GM12875 (cell line): Measurements from ENCODE around the gene S100A13.
A peak's percentile ranks its signal among the peaks of the same experiment; 100 is the strongest.

Experiments used
- H3K4me3 ChIP-seq: one replicate; pipeline ENCODE4 v1.5.1; 2011; ENCODE audit warnings: low read depth, low read length, control low read depth
- TF ChIP-seq, protein P1 (sequence below): IDR thresholded peaks from 2 replicates; pipeline ENCODE4 v1.5.1; 2011; ENCODE audit warnings: low read depth, mild to moderate bottlenecking, control low read depth, inconsistent platforms, low read length, moderate library complexity, borderline replicate concordance; ENCODE audit not compliant: insufficient read depth

The S100A13 gene

GRCh38 chr1:153630384-153630783, 3.1 kb upstream of the S100A13 start:
- TF ChIP-seq, protein P1, sequence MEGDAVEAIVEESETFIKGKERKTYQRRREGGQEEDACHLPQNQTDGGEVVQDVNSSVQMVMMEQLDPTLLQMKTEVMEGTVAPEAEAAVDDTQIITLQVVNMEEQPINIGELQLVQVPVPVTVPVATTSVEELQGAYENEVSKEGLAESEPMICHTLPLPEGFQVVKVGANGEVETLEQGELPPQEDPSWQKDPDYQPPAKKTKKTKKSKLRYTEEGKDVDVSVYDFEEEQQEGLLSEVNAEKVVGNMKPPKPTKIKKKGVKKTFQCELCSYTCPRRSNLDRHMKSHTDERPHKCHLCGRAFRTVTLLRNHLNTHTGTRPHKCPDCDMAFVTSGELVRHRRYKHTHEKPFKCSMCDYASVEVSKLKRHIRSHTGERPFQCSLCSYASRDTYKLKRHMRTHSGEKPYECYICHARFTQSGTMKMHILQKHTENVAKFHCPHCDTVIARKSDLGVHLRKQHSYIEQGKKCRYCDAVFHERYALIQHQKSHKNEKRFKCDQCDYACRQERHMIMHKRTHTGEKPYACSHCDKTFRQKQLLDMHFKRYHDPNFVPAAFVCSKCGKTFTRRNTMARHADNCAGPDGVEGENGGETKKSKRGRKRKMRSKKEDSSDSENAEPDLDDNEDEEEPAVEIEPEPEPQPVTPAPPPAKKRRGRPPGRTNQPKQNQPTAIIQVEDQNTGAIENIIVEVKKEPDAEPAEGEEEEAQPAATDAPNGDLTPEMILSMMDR = no peak
- H3K4me3 ChIP-seq = no peak overlapping the region

DNA sequence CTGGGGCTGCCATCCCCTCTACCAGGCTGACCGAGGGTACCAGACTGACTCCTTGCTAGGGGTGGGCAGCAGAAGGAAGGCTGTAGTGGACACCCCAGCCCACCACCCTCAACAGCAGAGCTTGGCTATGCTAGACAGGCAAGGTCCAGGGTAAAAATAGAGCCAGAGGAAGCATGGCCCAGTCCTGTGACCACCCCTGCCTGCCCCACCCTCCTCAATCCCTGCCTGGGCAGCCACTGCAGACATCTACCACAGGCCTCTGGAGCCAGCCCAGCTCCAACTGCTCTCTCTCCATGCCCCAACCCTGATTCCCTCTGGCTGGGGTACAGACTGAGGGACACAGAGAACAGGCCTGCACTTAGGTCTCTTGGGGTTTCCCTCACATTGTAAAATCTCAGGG, 2.7 kb upstream of the S100A13 start:
- TF ChIP-seq, protein P1 = no peak
- no peak overlapping the region for H3K4me3 ChIP-seq

DNA sequence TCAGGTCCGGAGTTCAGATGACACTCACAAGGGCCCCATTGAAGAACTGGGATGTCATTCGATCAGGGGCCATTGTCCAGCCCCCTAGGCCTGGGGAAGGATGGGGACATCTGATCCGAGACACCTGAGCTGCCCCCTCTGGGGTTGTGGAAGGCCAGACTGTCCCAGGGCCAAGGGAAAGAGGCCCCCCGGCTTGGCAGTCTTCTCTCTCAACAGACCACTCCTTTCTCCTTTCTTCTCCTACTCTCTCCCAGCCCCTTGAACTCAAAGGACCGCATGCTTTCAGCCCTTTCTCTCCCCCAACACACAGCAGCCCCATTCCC, 2.0 kb upstream of the S100A13 start:
- TF ChIP-seq, protein P1 = no peak
- no peak overlapping the region for H3K4me3 ChIP-seq

DNA sequence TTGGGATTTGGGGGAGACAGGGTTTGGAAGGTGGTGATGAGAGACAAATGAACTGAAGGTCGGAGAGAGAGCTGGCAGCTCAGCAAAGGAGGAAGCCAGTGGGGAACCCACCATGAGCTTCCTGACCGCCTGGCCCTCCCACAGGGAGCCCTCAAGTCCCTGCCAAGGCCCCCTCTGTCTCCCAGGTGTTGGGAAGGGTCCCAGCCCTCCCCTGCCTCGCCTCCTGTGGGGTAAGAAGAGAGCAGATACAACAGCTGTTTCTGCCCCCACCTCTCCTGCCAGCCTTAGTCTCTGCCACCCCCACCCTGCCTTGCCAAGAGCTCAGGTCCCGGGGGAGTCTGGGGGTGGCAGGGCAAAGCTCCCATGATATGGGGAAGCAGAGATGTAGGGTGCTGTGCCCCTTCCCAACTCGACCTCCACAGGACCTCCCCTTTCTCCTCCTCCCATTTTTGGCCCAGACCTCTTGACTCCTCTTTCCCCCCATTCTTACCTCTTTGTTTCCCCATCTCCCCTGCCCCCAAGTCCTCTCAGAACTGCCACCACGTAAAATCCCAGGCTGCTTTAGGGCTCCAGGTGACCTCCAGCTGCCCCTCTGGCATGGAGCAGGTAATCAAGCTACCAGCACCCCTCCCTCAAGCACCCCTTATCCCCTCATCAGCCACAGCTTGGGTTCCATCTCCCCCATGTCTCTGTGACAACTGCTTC, 1.5 kb upstream of the S100A13 start:
- H3K4me3 ChIP-seq = no peak overlapping the region
- TF ChIP-seq, protein P1 = no peak

DNA sequence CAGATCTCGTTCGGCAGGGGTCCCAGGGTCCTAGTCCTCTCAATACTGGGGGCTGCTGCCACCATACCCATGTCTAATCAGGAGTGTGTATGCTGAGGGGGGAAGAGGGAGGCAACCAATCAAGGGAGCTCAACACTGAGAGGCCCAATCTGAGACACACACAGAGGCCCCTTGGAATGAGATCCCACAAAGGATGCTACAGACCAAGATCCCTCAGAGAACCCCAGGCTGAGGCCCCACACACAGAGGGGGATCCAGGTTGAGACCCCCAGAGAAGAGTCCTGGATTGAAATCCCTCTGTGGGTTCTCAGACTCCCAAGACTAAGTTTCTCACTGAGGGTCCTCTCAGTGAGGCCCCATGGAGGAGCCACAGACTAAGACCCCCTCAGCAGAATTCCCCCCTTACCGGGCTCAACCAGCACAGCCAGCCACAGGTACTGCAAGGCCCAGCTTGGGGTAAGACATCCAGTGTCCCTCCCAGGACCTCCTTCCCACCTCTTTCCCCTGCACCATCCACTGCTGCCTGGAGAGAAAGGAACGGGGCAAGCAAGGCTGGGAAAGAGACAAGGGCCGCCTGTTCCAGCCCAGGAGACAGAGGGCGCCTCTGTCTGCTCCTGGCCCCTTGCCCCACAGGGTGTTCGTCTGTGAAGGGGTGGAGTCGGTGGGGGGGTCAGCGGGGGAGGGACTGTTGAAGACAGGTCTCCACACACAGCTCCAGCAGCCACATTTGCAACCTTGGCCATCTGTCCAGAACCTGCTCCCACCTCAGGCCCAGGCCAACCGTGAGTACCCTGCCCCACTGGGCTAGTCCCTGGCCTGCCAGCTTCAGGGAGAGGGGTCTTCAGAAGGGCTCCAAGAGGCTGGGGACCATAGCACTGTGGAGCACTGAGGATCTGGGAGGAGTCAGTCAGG, 666 bp upstream of the S100A13 start, which contains the start of gene S100A1:
TSS of gene S100A1 (plus strand) at position 720 of the 912 bp plus-strand sequence. CDS start 2,088 bp downstream, outside the sequence.
- peak within 1 kb of the TSS; percentile 38 for H3K4me3 ChIP-seq
- TF ChIP-seq, protein P1 = no peak

DNA sequence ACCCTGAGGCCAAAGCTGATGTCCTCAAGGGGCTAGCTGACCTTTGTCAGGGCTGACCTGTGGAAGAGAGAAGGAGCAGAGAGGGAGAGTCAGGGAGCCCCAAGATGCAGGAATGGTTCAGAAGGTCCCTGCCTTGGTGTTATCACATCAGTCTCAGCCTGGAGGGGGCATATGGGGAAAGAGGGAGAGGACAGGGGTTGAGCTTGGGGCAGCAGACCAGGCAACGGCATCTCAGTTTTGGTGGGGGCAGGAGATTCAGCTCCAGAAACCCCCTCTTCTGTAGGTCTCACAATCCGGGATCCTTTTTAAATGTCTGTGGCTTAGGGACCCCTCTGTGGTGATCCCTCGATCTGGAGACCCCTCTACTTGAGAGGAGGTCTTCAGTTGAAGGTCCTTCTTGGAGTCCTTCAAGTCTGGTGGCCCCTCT, 815 bp downstream of the S100A13 start:
- H3K4me3 ChIP-seq = no peak overlapping the region
- TF ChIP-seq, protein P1 = no peak
